ENCODE data around the gene AKAP9.
"Not testable (repeated sequence)": the region's sequence is repeated elsewhere in the genome, so short reads cannot be mapped to it uniquely, and the experiment has no call there.

Gene AKAP9
- long read RNA-seq, transcript AKAP9-205 (7 exons, 1,356 nt): major isoform, 8 of 40 reads
- long read RNA-seq, partial matches to known transcripts: 18 of 40 reads
- long read RNA-seq, other reads (novel, unspliced or antisense): 14 of 40 reads

GRCh38 chr7:91940572-91941341, at the start of gene AKAP9:
TSS of gene AKAP9 (plus strand) at chr7:91940862. CDS start at chr7:91941100, 238 bp downstream.
- DNase-seq (ENCODE audit: low read depth in 1 of 2, low spot score in 1 of 2): peak; percentile 49 to 87

GRCh38 chr7:91892099-91892705, 48.5 kb upstream of the AKAP9 start:
- H3K4me3 ChIP-seq (replicated peaks; ENCODE audit: insufficient read depth, low read length): no peak overlapping the region
- no peak overlapping the region for H3K27ac ChIP-seq (replicated peaks)
- TF ChIP-seq CTCF (IDR thresholded peaks at IDR 0.05; ENCODE audit: insufficient read depth, low read length) (no peak), POLR2AphosphoS5 (IDR thresholded peaks at IDR 0.05; ENCODE audit: low read depth) (no peak), REST (IDR thresholded peaks at IDR 0.05; ENCODE audit: insufficient replicate concordance, low read depth) (no peak), SPI1 (IDR thresholded peaks at IDR 0.05; ENCODE audit: borderline replicate concordance, low read depth) (no peak), GABPA (IDR thresholded peaks at IDR 0.05; ENCODE audit: low read depth) (no peak)
- no peak for DNase-seq (ENCODE audit: low read depth in 1 of 2, low spot score in 1 of 2)
- H3K27me3 ChIP-seq (ENCODE audit: insufficient read depth, poor library complexity, severe bottlenecking): no peaks in the 10 kb centered on the region

More at GRCh38 chr7:91940572-91941341, at the start of gene AKAP9:
- TF ChIP-seq POLR2AphosphoS5 (IDR thresholded peaks at IDR 0.05; ENCODE audit: low read depth) (peak; percentile 77), CTCF (IDR thresholded peaks at IDR 0.05; ENCODE audit: insufficient read depth, low read length) (no peak)
- H3K4me3 ChIP-seq (replicated peaks; ENCODE audit: insufficient read depth, low read length): peak within 1 kb of the TSS; percentile 90
- no peaks in the 10 kb centered on the region for H3K27me3 ChIP-seq (ENCODE audit: insufficient read depth, poor library complexity, severe bottlenecking)
- H3K27ac ChIP-seq (replicated peaks): peak within 1 kb of the TSS; percentile 91

- no peaks in the 10 kb centered on the region for H3K27me3 ChIP-seq (ENCODE audit: insufficient read depth, poor library complexity, severe bottlenecking)
- no peak overlapping the region for H3K27ac ChIP-seq (replicated peaks)
- H3K4me3 ChIP-seq (replicated peaks; ENCODE audit: insufficient read depth, low read length): no peak overlapping the region
- TF ChIP-seq POLR2AphosphoS5 (IDR thresholded peaks at IDR 0.05; ENCODE audit: low read depth): no peak
- TF ChIP-seq CTCF (IDR thresholded peaks at IDR 0.05; ENCODE audit: insufficient read depth, low read length): no peak
- no peak for TF ChIP-seq REST (IDR thresholded peaks at IDR 0.05; ENCODE audit: insufficient replicate concordance, low read depth)
- no peak for TF ChIP-seq GABPA (IDR thresholded peaks at IDR 0.05; ENCODE audit: low read depth)
- TF ChIP-seq SPI1 (IDR thresholded peaks at IDR 0.05; ENCODE audit: borderline replicate concordance, low read depth): no peak
- DNase-seq (ENCODE audit: low read depth in 1 of 2, low spot score in 1 of 2): no peak
Measured at GRCh38 chr7:91892821-91893340, 47.8 kb upstream of the AKAP9 start.

- H3K4me3 ChIP-seq (replicated peaks; ENCODE audit: insufficient read depth, low read length); H3K27ac ChIP-seq (replicated peaks); DNase-seq (ENCODE audit: low read depth in 1 of 2, low spot score in 1 of 2); H3K27me3 ChIP-seq (ENCODE audit: insufficient read depth, poor library complexity, severe bottlenecking): not testable (repeated sequence)
Measured at GRCh38 chr7:91893699-91894098, 47.0 kb upstream of the AKAP9 start.

Data from HL-60 (cell line).